NCI-H1694 treated with DMSO at 0.1 percent for 48 hours (cell line): ENCODE results near the gene VPS37C.

Experiments
- DNase-seq: peaks from one replicate; lab custom pipeline; 2025; lab: John Stamatoyannopoulos, UW

The VPS37C gene

GRCh38 chr11:61132646-61133045 is 28.6 kb downstream of the VPS37C start:
- no peak for DNase-seq

GRCh38 chr11:61131998-61132555 is 29.1 kb downstream of the VPS37C start:
- no peak for DNase-seq

GRCh38 chr11:61131586-61131985 is 29.6 kb downstream of the VPS37C start:
- DNase-seq: no peak

- no peak for DNase-seq
Observed at GRCh38 chr11:61131186-61131585, 30.0 kb downstream of the VPS37C start.

GRCh38 chr11:61129639-61130523 is 31.3 kb downstream of the VPS37C start:
- no peak for DNase-seq

GRCh38 chr11:61128947-61129638 is 32.1 kb downstream of the VPS37C start:
- DNase-seq: no peak

GRCh38 chr11:61127991-61128390 is 33.2 kb downstream of the VPS37C start:
- DNase-seq: no peak

- DNase-seq: no peak
Observed at GRCh38 chr11:61126256-61126655, 35.0 kb downstream of the VPS37C start.

GRCh38 chr11:61125310-61125684 is 35.9 kb downstream of the VPS37C start:
- DNase-seq: no peak

GRCh38 chr11:61124574-61125309 is 36.5 kb downstream of the VPS37C start:
- DNase-seq: no peak

- DNase-seq: no peak
Observed at GRCh38 chr11:61123775-61124571, 37.3 kb downstream of the VPS37C start.

- DNase-seq: no peak
Observed at GRCh38 chr11:61122761-61123160, 38.5 kb downstream of the VPS37C start.

GRCh38 chr11:61121917-61122316 is 39.3 kb downstream of the VPS37C start:
- no peak for DNase-seq

- DNase-seq: no peak
Observed at GRCh38 chr11:61121192-61121831, 39.9 kb downstream of the VPS37C start.

- no peak for DNase-seq
Observed at GRCh38 chr11:61120706-61121191, 40.5 kb downstream of the VPS37C start.

GRCh38 chr11:61120099-61120705 is 41.0 kb downstream of the VPS37C start:
- DNase-seq: no peak

- no peak for DNase-seq
Observed at GRCh38 chr11:61119571-61119970, 41.7 kb downstream of the VPS37C start.

- DNase-seq: no peak
Observed at GRCh38 chr11:61119055-61119454, 42.2 kb downstream of the VPS37C start.

GRCh38 chr11:61118406-61118805 is 42.8 kb downstream of the VPS37C start:
- no peak for DNase-seq

- no peak for DNase-seq
Observed at GRCh38 chr11:61118004-61118403, 43.2 kb downstream of the VPS37C start.

GRCh38 chr11:61117168-61117520 is 44.1 kb downstream of the VPS37C start:
- no peak for DNase-seq
